Ishikawa (cell line): Measurements from ENCODE around the gene HRH4.

Experiments
- CEBPB ChIP-seq: IDR thresholded peaks from 2 replicates; pipeline ENCODE4 v1.6.1; 2012
- CREB1 ChIP-seq: IDR thresholded peaks from 2 replicates; pipeline ENCODE4 v1.6.1; 2012; ENCODE audit warnings: low read depth
- EGR1 ChIP-seq: IDR thresholded peaks from 2 replicates; pipeline ENCODE4 v1.6.1; 2012
- EP300 ChIP-seq: IDR thresholded peaks from 2 replicates; pipeline ENCODE4 v1.6.1; 2012; ENCODE audit warnings: borderline replicate concordance
- FOXM1 ChIP-seq: IDR thresholded peaks from 2 replicates; pipeline ENCODE4 v1.6.1; 2012; ENCODE audit warnings: low read depth, borderline replicate concordance
- MAX ChIP-seq: IDR thresholded peaks from 2 replicates; pipeline ENCODE4 v1.6.1; 2012
- NFIC ChIP-seq: IDR thresholded peaks from 2 replicates; pipeline ENCODE4 v1.6.1; 2012
- RAD21 ChIP-seq: IDR thresholded peaks from 2 replicates; pipeline ENCODE4 v1.6.1; 2012; ENCODE audit warnings: low read depth
- REST ChIP-seq: IDR thresholded peaks from 2 replicates; pipeline ENCODE4 v1.6.1; 2012; ENCODE audit warnings: low read depth, mild to moderate bottlenecking
- TAF1 ChIP-seq: IDR thresholded peaks from 2 replicates; pipeline ENCODE4 v1.6.1; 2012; ENCODE audit warnings: low read depth, mild to moderate bottlenecking
- TCF12 ChIP-seq: IDR thresholded peaks from 2 replicates; pipeline ENCODE4 v1.6.1; 2012; ENCODE audit warnings: low read depth
- TEAD4 ChIP-seq: IDR thresholded peaks from 2 replicates; pipeline ENCODE4 v1.6.1; 2012
- USF1 ChIP-seq: IDR thresholded peaks from 2 replicates; pipeline ENCODE4 v1.6.1; 2012
- YY1 ChIP-seq: IDR thresholded peaks from 2 replicates; pipeline ENCODE4 v1.6.1; 2012; ENCODE audit warnings: low read depth
- ZBTB7A ChIP-seq: IDR thresholded peaks from 2 replicates; pipeline ENCODE4 v1.6.1; 2012; ENCODE audit warnings: low read depth

HRH4 gene

GRCh38 chr18:24443870-24444269, 16.6 kb upstream of the HRH4 start:
- TF ChIP-seq TEAD4 (no peak), CEBPB (no peak), TCF12 (no peak), MAX (no peak), EGR1 (no peak), CREB1 (no peak), REST (no peak), EP300 (no peak), USF1 (no peak), YY1 (no peak), ZBTB7A (no peak), NFIC (no peak), FOXM1 (no peak), TAF1 (no peak), RAD21 (no peak)

GRCh38 chr18:24446453-24446852, 14.0 kb upstream of the HRH4 start:
- TF ChIP-seq EP300 (no peak), TAF1 (no peak), TCF12 (no peak)

GRCh38 chr18:24446953-24447538, 13.4 kb upstream of the HRH4 start:
- TF ChIP-seq REST: no peak
- TF ChIP-seq RAD21: no peak
- no peak for TF ChIP-seq EP300
- TF ChIP-seq CREB1: no peak
- no peak for TF ChIP-seq TCF12
- TF ChIP-seq USF1: no peak

GRCh38 chr18:24447961-24448360, 12.5 kb upstream of the HRH4 start:
- TF ChIP-seq NFIC (no peak), USF1 (no peak), FOXM1 (no peak), CEBPB (no peak), TCF12 (no peak), MAX (no peak), TEAD4 (no peak), EP300 (no peak)

- TF ChIP-seq EP300 (no peak), CREB1 (no peak), MAX (no peak), USF1 (no peak), EGR1 (no peak), CEBPB (no peak), REST (no peak), FOXM1 (no peak), ZBTB7A (no peak), RAD21 (no peak), NFIC (no peak), TAF1 (no peak), YY1 (no peak), TCF12 (no peak), TEAD4 (no peak)
Measured at GRCh38 chr18:24456549-24456948, 3.9 kb upstream of the HRH4 start.
